GM12878 (cell line): ENCODE results near the gene HNRNPA2B1. TPM values are rescaled to one million over a fixed set of nuclear protein-coding genes. Genes with fewer than 3 reads are reported as not detected.
"Not testable (repeated sequence)": the region's sequence is repeated elsewhere in the genome, so short reads cannot be mapped to it uniquely, and the experiment has no call there.

ENCODE experiments used
- ATAC-seq: fragments of 200-7000 bp; cut with Tn5 transposase; 3 replicates; pipeline ENCODE4 v1.9.1; 2020; ENCODE audit warnings: mild to moderate bottlenecking, moderate library complexity
- BruUV-seq: library from RNA; stranded (reverse); fragments of 400-500 nt; replicated peaks from 2 replicates; lab custom pipeline; 2021; lab: Mats Ljungman, UMichigan
- CTCF ChIA-PET: fragments of 300-600 bp; sonication (Branson Sonifier 250); formaldehyde crosslinking; extraction: SDS; loops from one replicate; lab custom pipeline; 2021; ENCODE audit warnings: inconsistent platforms; lab: Yijun Ruan, JAX
- POLR2A ChIA-PET: fragments of 350-600 bp; formaldehyde crosslinking; extraction: SDS; loops from one replicate; lab custom pipeline; 2021; ENCODE audit warnings: inconsistent platforms; lab: Charles Lee
- RAD21 ChIA-PET: fragments of 300-600 bp; sonication (Branson Sonifier 250); formaldehyde crosslinking; loops from one replicate; lab custom pipeline; 2023; ENCODE audit warnings: antibody characterized with exemption; ENCODE audit not compliant: unreplicated experiment; lab: Charles Lee
- SMC1A ChIA-PET: fragments of 300-600 bp; sonication (Branson Sonifier 250); formaldehyde crosslinking; loops from one replicate; lab custom pipeline; 2023; ENCODE audit not compliant: unreplicated experiment, uncharacterized antibody; lab: Charles Lee
- DNase-seq: peaks from one replicate; pipeline ENCODE4 v3.0.0-alpha.2; 2011; ENCODE audit warnings: low read depth, low spot score
- FAIRE-seq: peaks from 3 replicates; lab custom pipeline; 2011; peaks lifted over from hg19 to GRCh38; lab: Jason Lieb, UNC
- H2AFZ ChIP-seq: 2 replicates; pipeline ENCODE4 v1.6.0; 2011; ENCODE audit warnings: low read depth, low read length, control low read depth; ENCODE audit not compliant: control insufficient read depth
- H3K27ac ChIP-seq: 2 replicates; pipeline ENCODE4 v1.5.1; 2011; ENCODE audit warnings: control low read depth; ENCODE audit not compliant: control insufficient read depth, insufficient read depth
- H3K27me3 ChIP-seq, 2 experiments: replicated peaks in 1 of 2; 2 replicates each; pipeline versions ENCODE4 v1.6.0 to v1.6.1; 2011; ENCODE audit warnings: low read length in 1 of 2; ENCODE audit not compliant: control insufficient read depth in 2 of 2, insufficient read depth in 2 of 2
- H3K36me3 ChIP-seq, 2 experiments: 2 replicates each; pipeline ENCODE4 v1.5.1; 2011; ENCODE audit warnings: low read length in 1 of 2; ENCODE audit not compliant: control insufficient read depth in 2 of 2, insufficient read depth in 2 of 2
- H3K4me1 ChIP-seq: 2 replicates; pipeline ENCODE4 v1.6.1; 2011; ENCODE audit warnings: mild to moderate bottlenecking, low read length, moderate library complexity, mixed read lengths; ENCODE audit not compliant: control insufficient read depth, insufficient read depth
- H3K4me2 ChIP-seq: 2 replicates; pipeline ENCODE4 v1.6.0; 2011; ENCODE audit warnings: control low read depth; ENCODE audit not compliant: control insufficient read depth, insufficient read depth
- H3K4me3 ChIP-seq: fragments of 200-600 bp; sonication (generic); 2 replicates; pipeline ENCODE4 v1.5.1; 2016
- H3K79me2 ChIP-seq: 2 replicates; pipeline ENCODE4 v1.6.0; 2011; ENCODE audit warnings: low read length; ENCODE audit not compliant: control insufficient read depth, insufficient read depth
- H3K9ac ChIP-seq: 2 replicates; pipeline ENCODE4 v1.8.0; 2011; ENCODE audit warnings: low read length, control low read depth, mixed read lengths; ENCODE audit not compliant: control insufficient read depth, insufficient read depth
- H3K9me3 ChIP-seq: replicated peaks from 3 replicates; pipeline ENCODE4 v1.5.1; 2011; ENCODE audit warnings: mild to moderate bottlenecking, low read length; ENCODE audit not compliant: control insufficient read depth, insufficient read depth
- H4K20me1 ChIP-seq: 2 replicates; pipeline ENCODE4 v1.6.0; 2011; ENCODE audit not compliant: control insufficient read depth, insufficient read depth
- SUZ12 ChIP-seq: fragments of 200-600 bp; sonication (generic); IDR thresholded peaks from one replicate; pipeline ENCODE4 v1.6.1; 2018; ENCODE audit warnings: antibody characterized with exemption, mild to moderate bottlenecking; ENCODE audit not compliant: unreplicated experiment
- ZNF217 ChIP-seq: fragments of 450-650 bp; IDR thresholded peaks from 2 replicates; pipeline ENCODE4 v1.6.1; 2017; ENCODE audit warnings: antibody characterized with exemption, mild to moderate bottlenecking
- WGBS: methylation state at CpG from one replicate; pipeline ENCODE4 v1.1.6; 2016; ENCODE audit warnings: low lambda C conversion rate; ENCODE audit not compliant: insufficient replicate concordance, insufficient coverage; ENCODE audit errors: missing lambda C conversion rate; 5-methylcytosine and 5-hydroxymethylcytosine counted together
- in situ Hi-C: fragments of 300-500 bp; cut with MboI; formaldehyde crosslinking; loops from 9 replicates; pipeline ENCODE4 v1.14.3; 2018; ENCODE audit warnings: mixed read lengths
- intact Hi-C: fragments of 100-400 bp; cut with micrococcal nuclease; formaldehyde crosslinking; loops from one replicate; pipeline ENCODE4 v1.14.2; 2022; ENCODE audit not compliant: unreplicated experiment
- polyA plus RNA-seq, 11 experiments: library from polyadenylated mRNA; depleted of rRNA in 4 of 11; unstranded in 6 of 11; stranded (reverse) in 5 of 11; fragments of >200 nt; fragmentation: Nextera tagmentation in 4 of 11; fragmentation: Illumina TruSeq in 1 of 11; extraction: Ambion mirVana in 4 of 11; extraction: Trizol in 1 of 11; gene quantifications; 1 replicate in 1 of 11; 2 replicates in 10 of 11; pipeline versions ENCODE4 v1.2.1 to v1.2.3, GENCODE V29; 2011 to 2016; ENCODE audit warnings: inconsistent platforms in 2 of 11, missing spikeins in 2 of 11, low read depth in 1 of 11
- total RNA-seq, 4 experiments: library from RNA; depleted of rRNA in 3 of 4; stranded (reverse); fragments of >200 nt in 3 of 4; fragmentation: Illumina TruSeq in 1 of 4; extraction: Trizol in 1 of 4; gene quantifications; 2 replicates each; pipeline versions ENCODE4 v1.2.1 to v1.2.3, GENCODE V29; 2013 to 2021

Gene HNRNPA2B1
- total and polyA plus RNA-seq, 10 of the 15 experiments (the other 5 are each of a cell fraction or from before 2014, with no cell fraction given): 295 to 1,396 (median 932) TPM

DNA sequence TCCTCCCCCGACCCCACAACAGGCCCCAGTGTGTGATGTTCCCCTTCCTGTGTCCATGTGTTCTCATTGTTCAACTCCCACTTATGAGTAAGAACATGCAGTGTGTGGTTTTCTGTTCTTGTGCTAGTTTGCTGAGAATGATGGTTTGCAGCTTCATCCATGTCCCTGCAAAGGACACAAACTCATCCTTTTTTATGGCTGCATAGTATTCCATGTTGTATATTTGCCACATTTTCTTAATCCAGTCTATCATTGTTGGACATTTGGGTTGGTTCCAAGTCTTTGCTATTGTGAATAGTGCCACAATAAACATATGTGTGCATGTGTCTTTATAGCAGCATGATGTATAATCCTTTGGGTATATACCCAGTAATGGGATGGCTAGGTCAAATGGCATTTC, 36.7 kb downstream of the HNRNPA2B1 start:
- H3K4me2 ChIP-seq, H3K9me3 ChIP-seq, BruUV-seq, CTCF ChIA-PET, POLR2A ChIA-PET, intact Hi-C loops, in situ Hi-C loops, DNase-seq, H3K9ac ChIP-seq, RAD21 ChIA-PET, H3K36me3 ChIP-seq, H4K20me1 ChIP-seq, H3K27me3 ChIP-seq, H2AFZ ChIP-seq, ATAC-seq, FAIRE-seq, H3K27ac ChIP-seq, H3K4me3 ChIP-seq: not testable (repeated sequence)
- Histone ChIP-seq H3K79me2 (peaks cover 58% of the 10 kb centered on the region), H3K4me1 (peaks cover 27% of the 10 kb centered on the region)
- peak; percentile 54; the same call in 1 of the 2 replicates for TF ChIP-seq ZNF217
- SMC1A ChIA-PET: interaction anchor here (0.6 kb wide), 1 partner anchor 8 kb away, joined by 3 read pairs; no protein-coding TSS in a partner anchor
- 0% methylated on average over 1 of the region's 1 CpG for WGBS

- TF ChIP-seq SUZ12: no peak
- no peak overlapping the region for H3K9ac ChIP-seq
- H3K79me2 ChIP-seq: peaks cover 66% of the 10 kb centered on the region
- RAD21 ChIA-PET: interaction anchor here (2.9 to 9.0 kb wide), 2 partner anchors 10 to 34 kb away, joined by 8 to 164 read pairs; partner anchors contain the start of genes CBX3, HNRNPA2B1 and NFE2L3
- no peaks in the 10 kb centered on the region for H3K9me3 ChIP-seq
- H2AFZ ChIP-seq: no peak overlapping the region
- POLR2A ChIA-PET: interaction anchor here (1.0 to 10.1 kb wide), 2 partner anchors 27 to 35 kb away, joined by 3 to 206 read pairs; partner anchors contain the start of genes CBX3 and HNRNPA2B1
- H3K4me2 ChIP-seq: no peak overlapping the region
- no peak for ATAC-seq
- DNase-seq: no peak
- H3K27ac ChIP-seq: no peak overlapping the region
- CTCF ChIA-PET: interaction anchor here (1.0 to 1.2 kb wide), 2 partner anchors 20 to 36 kb away, joined by 3 read pairs; no protein-coding TSS in a partner anchor
- H4K20me1 ChIP-seq: no peaks in the 10 kb centered on the region
- no peak overlapping the region for H3K4me3 ChIP-seq
- no peaks in the 10 kb centered on the region for H3K27me3 ChIP-seq
- intact Hi-C loops: no loop called here
- H3K4me1 ChIP-seq: peaks cover 39% of the 10 kb centered on the region
- in situ Hi-C loops: no loop called here
- no TSS peak for BruUV-seq
- H3K36me3 ChIP-seq: no peaks in the 10 kb centered on the region; a peak in 2 of 4 replicates
- FAIRE-seq: no peak
- 100% methylated on average over 2 of the region's 2 CpGs for WGBS
- SMC1A ChIA-PET: interaction anchor here (0.6 to 9.3 kb wide), 4 partner anchors 34 to 1480 kb away, joined by 4 to 198 read pairs (median 8); partner anchors contain the start of genes CBX3 and HNRNPA2B1
Observed at GRCh38 chr7:26162431-26162830, 38.1 kb downstream of the HNRNPA2B1 start.
